Ovary (tissue), 9 donors: ENCODE results near the gene SANBR. TPM values are rescaled to one million over a fixed set of nuclear protein-coding genes. Genes with fewer than 3 reads are reported as not detected.

ENCODE experiments used
- DNase-seq, 5 donors: peaks; one replicate each; pipeline ENCODE4 v3.0.0-alpha.2; 2019 to 2020
- H3K27ac ChIP-seq, 2 donors: fragments of 200-600 bp; one replicate each; pipeline versions ENCODE4 v1.5.1 to v1.8.0; 2019 to 2022
- H3K27me3 ChIP-seq: fragments of 200-600 bp; one replicate; pipeline ENCODE4 v1.8.0; 2022
- H3K36me3 ChIP-seq: fragments of 200-600 bp; sonication (generic); one replicate; pipeline ENCODE4 v1.5.1; 2019
- H3K4me1 ChIP-seq: one replicate; pipeline ENCODE4 v1.8.1; 2013; ENCODE audit warnings: mild to moderate bottlenecking, moderate library complexity; ENCODE audit not compliant: insufficient read depth
- H3K4me3 ChIP-seq: fragments of 200-600 bp; sonication (generic); one replicate; pipeline ENCODE4 v1.5.1; 2017
- H3K9me3 ChIP-seq, 2 donors: fragments of 200-600 bp in 1 of 2; sonication (generic) in 1 of 2; one replicate each; pipeline versions ENCODE4 v1.5.1 to v1.8.1; 2013 to 2019; ENCODE audit warnings: mild to moderate bottlenecking in 1 of 2, moderate library complexity in 1 of 2
- EP300 ChIP-seq: sonication (generic); formaldehyde crosslinking; IDR thresholded peaks from one replicate; pipeline ENCODE4 v1.6.1; 2017; ENCODE audit warnings: antibody characterized with exemption
- POLR2A ChIP-seq: fragments of 450-650 bp; IDR thresholded peaks from one replicate; pipeline ENCODE4 v1.6.1; 2017; ENCODE audit warnings: antibody characterized with exemption, mild to moderate bottlenecking, moderate library complexity
- WGBS, 3 donors: extraction: QIAGEN DNeasy Blood & Tissue Kit in 1 of 3; methylation state at CpG; one replicate each; pipeline versions ENCODE4 v1.1.5 to v1.1.7; 2013 to 2017; 5-methylcytosine and 5-hydroxymethylcytosine counted together
- intact Hi-C, 4 donors: fragments of 100-400 bp; cut with DNase I; formaldehyde crosslinking; loops; one replicate each; pipeline versions ENCODE4 v1.11.0 to v1.15.1; 2022 to 2023
- polyA plus RNA-seq, 2 donors: library from polyadenylated mRNA; stranded (reverse); fragments of 200-250 nt in 1 of 2; fragments of 350-450 nt in 1 of 2; fragmentation: Illumina TruSeq in 1 of 2; extraction: RNeasy Lipid Tissue Mini Kit (QIAGEN cat#74804) in 1 of 2; gene quantifications; one replicate each; pipeline ENCODE4 v1.2.3, GENCODE V29; 2013 to 2014
- total RNA-seq, 7 donors: library from RNA; depleted of rRNA in 2 of 7; stranded (reverse); fragments of >200 nt in 2 of 7; fragmentation: NEBNext Ultra II Directional in 3 of 7; extraction: Animal tissue kit (Norgen Biotek cat#: 25700) in 3 of 7; gene quantifications; one replicate each; pipeline versions ENCODE4 v1.1.0 to v1.2.4, GENCODE V29; 2016 to 2023
- TF ChIP-seq, protein P1 (sequence below), 3 donors: fragments of 450-650 bp in 2 of 3; fragments of 200-600 bp in 1 of 3; IDR thresholded peaks; one replicate each; pipeline versions ENCODE4 v1.5.1 to v1.8.0; 2016 to 2022; ENCODE audit warnings: antibody characterized with exemption in 3 of 3, mild to moderate bottlenecking in 1 of 3
- donor health status: DM: no; HTN: no; CAD: no; lungs with moderate emphysema.
- donor health status: DM: no; HTN: no; CAD: no.
- donor health status: Bipolar disorder and iron deficiency.
- donor health status: DM: yes; HTN: yes; CAD: no.
- donor health status: DM: no; HTN: no; CAD: no.
- donor health status: DM: yes; HTN: yes; CAD: no.

SANBR gene
- total and polyA plus RNA-seq, 9 donors: 2.7 to 9.5 (median 5.0) TPM

- Histone ChIP-seq H3K4me3 (peak within 1 kb of the TSS; percentile 87), H3K27me3 (no peaks in the 10 kb centered on the region), H3K36me3 (no peaks in the 10 kb centered on the region), H3K4me1 (peaks cover 6% of the 10 kb centered on the region), H3K27ac (peak within 1 kb of the TSS; percentile 76 to 88), H3K9me3 (no peaks in the 10 kb centered on the region)
- intact Hi-C loops: no loop called here
- DNase-seq: peak; percentile 66 to 79 (median 73)
- TF ChIP-seq EP300: no peak
- peak; percentile 39 for TF ChIP-seq POLR2A
- TF ChIP-seq, protein P1, sequence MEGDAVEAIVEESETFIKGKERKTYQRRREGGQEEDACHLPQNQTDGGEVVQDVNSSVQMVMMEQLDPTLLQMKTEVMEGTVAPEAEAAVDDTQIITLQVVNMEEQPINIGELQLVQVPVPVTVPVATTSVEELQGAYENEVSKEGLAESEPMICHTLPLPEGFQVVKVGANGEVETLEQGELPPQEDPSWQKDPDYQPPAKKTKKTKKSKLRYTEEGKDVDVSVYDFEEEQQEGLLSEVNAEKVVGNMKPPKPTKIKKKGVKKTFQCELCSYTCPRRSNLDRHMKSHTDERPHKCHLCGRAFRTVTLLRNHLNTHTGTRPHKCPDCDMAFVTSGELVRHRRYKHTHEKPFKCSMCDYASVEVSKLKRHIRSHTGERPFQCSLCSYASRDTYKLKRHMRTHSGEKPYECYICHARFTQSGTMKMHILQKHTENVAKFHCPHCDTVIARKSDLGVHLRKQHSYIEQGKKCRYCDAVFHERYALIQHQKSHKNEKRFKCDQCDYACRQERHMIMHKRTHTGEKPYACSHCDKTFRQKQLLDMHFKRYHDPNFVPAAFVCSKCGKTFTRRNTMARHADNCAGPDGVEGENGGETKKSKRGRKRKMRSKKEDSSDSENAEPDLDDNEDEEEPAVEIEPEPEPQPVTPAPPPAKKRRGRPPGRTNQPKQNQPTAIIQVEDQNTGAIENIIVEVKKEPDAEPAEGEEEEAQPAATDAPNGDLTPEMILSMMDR (IDR thresholded peaks at IDR 0.05): no peak
- WGBS, 3 donors: 0 to 1% (median 0%) methylated on average over 35 to 39 of the region's 39 CpGs
Observed at GRCh38 chr2:61017556-61018317, 47.9 kb upstream of the SANBR start, which contains the start of the genes PEX13 and PUS10. TSS of gene PEX13 (plus strand) at chr2:61017720. CDS start at chr2:61017760, 40 bp downstream. TSS of gene PUS10 (minus strand) at chr2:61018255. CDS start at chr2:61011890, 6,365 bp downstream.

DNA sequence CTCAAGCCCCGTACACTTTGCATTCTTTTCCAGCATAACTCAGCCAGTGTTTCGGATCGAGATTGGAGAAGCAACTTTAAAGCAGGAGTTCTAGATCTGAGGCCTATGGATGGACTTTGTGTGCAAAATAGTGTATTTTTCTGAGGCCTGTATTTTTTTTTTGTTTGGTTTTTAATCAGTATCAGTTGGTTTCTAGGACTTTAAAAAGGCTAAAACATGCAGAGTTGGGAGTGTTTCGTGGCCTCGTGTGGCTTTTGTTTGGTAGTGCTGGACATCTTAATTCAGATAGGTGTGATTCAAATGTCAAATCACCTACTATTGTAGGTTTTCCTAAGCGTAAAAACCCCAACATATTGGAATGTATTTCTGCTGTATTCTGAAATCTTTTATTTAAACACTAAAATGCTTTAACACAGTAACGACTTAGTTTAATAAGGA, 47.3 kb upstream of the SANBR start:
- no peaks in the 10 kb centered on the region for H3K36me3 ChIP-seq
- no peaks in the 10 kb centered on the region for H3K9me3 ChIP-seq
- no peak for TF ChIP-seq POLR2A
- TF ChIP-seq EP300: no peak
- TF ChIP-seq, protein P1 (IDR thresholded peaks at IDR 0.05): no peak
- peak overlapping the region in 1 of 2 donors; percentile 88 for H3K27ac ChIP-seq
- peak overlapping the region; percentile 87 for H3K4me3 ChIP-seq
- 1% methylated on average over 7 of the region's 7 CpGs for WGBS, 3 donors
- H3K27me3 ChIP-seq: no peaks in the 10 kb centered on the region
- intact Hi-C loops: no loop called here
- H3K4me1 ChIP-seq: peaks cover 6% of the 10 kb centered on the region
- no peak for DNase-seq

DNA sequence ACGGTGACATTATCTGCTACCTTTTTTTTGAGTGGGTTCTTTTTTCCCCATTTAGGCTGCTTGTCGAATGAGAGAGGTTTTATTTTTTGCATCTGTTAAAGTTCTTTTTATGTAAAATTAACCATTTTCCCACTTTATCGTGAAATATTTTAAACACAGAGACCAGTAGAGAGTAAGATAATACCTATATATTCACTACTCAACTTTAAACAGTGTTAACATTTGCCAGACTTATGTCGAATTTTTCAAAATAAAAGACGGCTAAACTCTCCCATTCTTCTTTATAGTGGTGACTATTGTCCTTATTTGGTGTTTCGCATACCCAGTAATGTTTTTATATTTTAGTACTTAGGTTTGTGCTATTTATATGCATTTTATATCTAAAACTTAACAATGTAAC, 46.9 kb upstream of the SANBR start:
- Histone ChIP-seq H3K27me3 (no peaks in the 10 kb centered on the region), H3K4me1 (peaks cover 6% of the 10 kb centered on the region), H3K27ac (no peak overlapping the region), H3K36me3 (no peaks in the 10 kb centered on the region), H3K4me3 (peak overlapping the region; percentile 87), H3K9me3 (no peaks in the 10 kb centered on the region)
- TF ChIP-seq POLR2A (no peak), EP300 (no peak)
- TF ChIP-seq, protein P1 (IDR thresholded peaks at IDR 0.05): no peak
- intact Hi-C loops: no loop called here
- no peak for DNase-seq
- 17 to 34% (median 18%) methylated on average over 6 of the region's 6 CpGs for WGBS, 3 donors

DNA sequence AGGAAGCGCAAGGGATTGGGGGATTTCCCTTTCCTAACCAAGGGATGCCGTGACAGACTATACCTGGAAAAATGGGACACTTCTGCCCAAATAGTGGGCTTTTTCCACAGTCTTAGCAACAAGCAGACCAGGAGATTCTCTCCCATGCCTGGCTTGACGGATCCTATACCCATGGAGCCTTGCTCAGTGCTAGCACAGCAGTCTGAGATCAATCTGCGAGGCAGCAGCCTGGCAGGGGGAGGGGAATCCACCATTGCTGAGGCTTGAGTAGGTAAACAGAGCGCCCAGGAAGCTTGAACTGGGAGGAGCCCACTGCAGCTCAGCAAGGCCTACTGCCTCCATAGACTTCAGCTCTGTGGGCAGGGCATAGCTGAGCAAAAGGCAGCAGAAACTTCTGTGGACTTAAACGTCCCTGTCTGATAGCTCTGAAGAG, 44.4 kb upstream of the SANBR start:
- H3K4me3 ChIP-seq: no peak overlapping the region
- intact Hi-C loops: no loop called here
- TF ChIP-seq, protein P1 (IDR thresholded peaks at IDR 0.05): no peak
- TF ChIP-seq POLR2A (no peak), EP300 (no peak)
- no peak overlapping the region for H3K27ac ChIP-seq
- DNase-seq: no peak
- WGBS, 3 donors: 86 to 92% (median 90%) methylated on average over 6 of the region's 6 CpGs
- no peaks in the 10 kb centered on the region for H3K27me3 ChIP-seq
- no peaks in the 10 kb centered on the region for H3K36me3 ChIP-seq
- H3K9me3 ChIP-seq: no peaks in the 10 kb centered on the region
- peaks cover 6% of the 10 kb centered on the region for H3K4me1 ChIP-seq
